ENCODE data around the gene NT5DC1.

DNA sequence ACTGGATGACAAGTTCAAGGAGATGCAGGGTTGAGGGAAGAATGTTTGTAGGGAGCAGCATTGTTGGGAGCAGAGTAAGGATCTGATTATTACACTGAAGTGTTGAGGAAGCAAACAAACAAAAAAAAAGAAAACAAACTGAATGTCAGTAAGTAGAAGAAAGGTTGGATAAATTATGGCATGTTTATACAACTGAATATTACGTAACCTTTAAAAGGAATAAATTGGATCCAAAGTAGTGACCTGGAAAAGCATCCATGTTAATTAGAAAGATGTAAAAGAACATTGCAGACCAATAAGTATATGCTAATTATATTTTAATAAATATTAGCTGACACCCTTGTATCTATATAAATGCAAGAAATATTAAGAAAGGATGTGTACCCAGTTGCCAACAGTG is 191.9 kb downstream of the NT5DC1 start:
- TF ChIP-seq, protein P1, sequence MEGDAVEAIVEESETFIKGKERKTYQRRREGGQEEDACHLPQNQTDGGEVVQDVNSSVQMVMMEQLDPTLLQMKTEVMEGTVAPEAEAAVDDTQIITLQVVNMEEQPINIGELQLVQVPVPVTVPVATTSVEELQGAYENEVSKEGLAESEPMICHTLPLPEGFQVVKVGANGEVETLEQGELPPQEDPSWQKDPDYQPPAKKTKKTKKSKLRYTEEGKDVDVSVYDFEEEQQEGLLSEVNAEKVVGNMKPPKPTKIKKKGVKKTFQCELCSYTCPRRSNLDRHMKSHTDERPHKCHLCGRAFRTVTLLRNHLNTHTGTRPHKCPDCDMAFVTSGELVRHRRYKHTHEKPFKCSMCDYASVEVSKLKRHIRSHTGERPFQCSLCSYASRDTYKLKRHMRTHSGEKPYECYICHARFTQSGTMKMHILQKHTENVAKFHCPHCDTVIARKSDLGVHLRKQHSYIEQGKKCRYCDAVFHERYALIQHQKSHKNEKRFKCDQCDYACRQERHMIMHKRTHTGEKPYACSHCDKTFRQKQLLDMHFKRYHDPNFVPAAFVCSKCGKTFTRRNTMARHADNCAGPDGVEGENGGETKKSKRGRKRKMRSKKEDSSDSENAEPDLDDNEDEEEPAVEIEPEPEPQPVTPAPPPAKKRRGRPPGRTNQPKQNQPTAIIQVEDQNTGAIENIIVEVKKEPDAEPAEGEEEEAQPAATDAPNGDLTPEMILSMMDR (IDR thresholded peaks at IDR 0.05 in 8 of 11, conservative IDR thresholded peaks at IDR 0.05 in 3 of 11) = no peak
- TF ChIP-seq POLR2AphosphoS5 (IDR thresholded peaks at IDR 0.05) = no peak
- TF ChIP-seq POLR2A (IDR thresholded peaks at IDR 0.05) = no peak

Data from spleen (tissue), 7 donors.